K562 (cell line): ENCODE data around the gene PDE1C. TPM values are rescaled to one million over a fixed set of nuclear protein-coding genes. Genes with fewer than 3 reads are reported as not detected.

Experiments used
- ATAC-seq: fragments of 200-7000 bp; cut with Tn5 transposase; 3 replicates; pipeline ENCODE4 v1.9.1; 2020; ENCODE audit warnings: moderate library complexity
- BruUV-seq: library from RNA; stranded (reverse); fragments of 400-500 nt; replicated peaks from 2 replicates; lab custom pipeline; 2021; lab: Mats Ljungman, UMichigan
- CTCF ChIA-PET: fragments of 300-600 bp; formaldehyde crosslinking; extraction: SDS; loops from one replicate; lab custom pipeline; 2021; ENCODE audit warnings: low intra/inter-chr PET ratio; lab: Yijun Ruan, JAX
- POLR2A ChIA-PET: fragments of 300-600, 350-650 bp; sonication (Branson Sonifier 250); formaldehyde crosslinking; extraction: SDS; loops from one replicate; lab custom pipeline; 2021; ENCODE audit warnings: antibody characterized with exemption, inconsistent platforms; lab: Yijun Ruan, JAX
- DNase-seq, 4 experiments: peaks; one replicate each; pipeline versions ENCODE4 v3.0.0 to v3.0.0-alpha.2; 2011 to 2018; ENCODE audit warnings: low spot score in 3 of 4, mixed read lengths in 3 of 4; ENCODE audit errors: extremely low read depth in 1 of 4
- FAIRE-seq: peaks from 2 replicates; lab custom pipeline; 2011; peaks lifted over from hg19 to GRCh38; lab: Jason Lieb, UNC
- H2AFZ ChIP-seq: 2 replicates; pipeline ENCODE4 v1.6.0; 2011; ENCODE audit warnings: low read depth, low read length, control low read depth, inconsistent platforms
- H3K27ac ChIP-seq: fragments of 200-600 bp; 3 replicates; pipeline ENCODE4 v1.8.0; 2011; ENCODE audit warnings: low read depth, mild to moderate bottlenecking, control low read depth, inconsistent platforms, low read length, moderate library complexity, mixed read lengths; ENCODE audit errors: extremely low read depth
- H3K27me3 ChIP-seq, 2 experiments: fragments of 300-600 bp in 1 of 2; 2 replicates in 1 of 2; 3 replicates in 1 of 2; pipeline versions ENCODE4 v1.6.0 to v1.8.0; 2011; ENCODE audit warnings: inconsistent platforms in 2 of 2, low read length in 2 of 2, mild to moderate bottlenecking in 1 of 2, mixed read lengths in 1 of 2, moderate library complexity in 1 of 2; ENCODE audit not compliant: control insufficient read depth in 2 of 2, insufficient read depth in 2 of 2
- H3K36me3 ChIP-seq: fragments of 300-600 bp; 3 replicates; pipeline ENCODE4 v1.8.0; 2011; ENCODE audit warnings: mild to moderate bottlenecking, low read length, inconsistent platforms; ENCODE audit not compliant: control insufficient read depth, insufficient read depth
- H3K4me1 ChIP-seq, 2 experiments: fragments of 200-600 bp in 1 of 2; replicated peaks in 1 of 2; 2 replicates in 1 of 2; 3 replicates in 1 of 2; pipeline versions ENCODE4 v1.5.1 to v1.8.0; 2011; ENCODE audit warnings: inconsistent platforms in 2 of 2, low read length in 2 of 2, mild to moderate bottlenecking in 1 of 2, mixed read lengths in 1 of 2, moderate library complexity in 1 of 2; ENCODE audit not compliant: control insufficient read depth in 2 of 2, insufficient read depth in 2 of 2
- H3K4me2 ChIP-seq: 2 replicates; pipeline ENCODE4 v1.6.1; 2011; ENCODE audit warnings: low read length, control low read depth, inconsistent platforms, mixed read lengths; ENCODE audit not compliant: insufficient read depth
- H3K4me3 ChIP-seq: fragments of 200-600 bp; sonication (generic), shearing (Covaris generic); 2 replicates; pipeline ENCODE4 v1.5.1; 2016; ENCODE audit warnings: control low read depth, inconsistent platforms
- H3K79me2 ChIP-seq: fragments of 200-600 bp; 3 replicates; pipeline ENCODE4 v1.8.0; 2011; ENCODE audit warnings: low read length, inconsistent platforms; ENCODE audit not compliant: control insufficient read depth, insufficient read depth
- H3K9ac ChIP-seq, 2 experiments: 2 replicates each; pipeline versions ENCODE4 v1.6.0 to v1.6.1; 2011; ENCODE audit warnings: low read depth in 2 of 2, low read length in 2 of 2, control low read depth in 1 of 2, inconsistent platforms in 1 of 2, mild to moderate bottlenecking in 1 of 2, mixed read lengths in 1 of 2; ENCODE audit not compliant: insufficient read depth in 1 of 2
- H3K9me1 ChIP-seq: one replicate; pipeline ENCODE4 v1.6.0; 2011; ENCODE audit warnings: inconsistent platforms, mild to moderate bottlenecking, low read length, moderate library complexity; ENCODE audit not compliant: control insufficient read depth, insufficient read depth
- H3K9me3 ChIP-seq: replicated peaks from 2 replicates; pipeline ENCODE4 v1.5.1; 2011; ENCODE audit warnings: low read depth, low read length, inconsistent platforms; ENCODE audit not compliant: control insufficient read depth, insufficient read depth
- H4K20me1 ChIP-seq: replicated peaks from 2 replicates; pipeline ENCODE4 v1.6.1; 2011; ENCODE audit warnings: low read length, inconsistent platforms, mixed read lengths; ENCODE audit not compliant: control insufficient read depth, insufficient read depth
- CHD2 ChIP-seq: IDR thresholded peaks from 2 replicates; pipeline ENCODE4 v1.6.1; 2011; ENCODE audit warnings: low read depth, low read length
- KDM4B ChIP-seq, 2 experiments: fragments of 450-650 bp in 1 of 2; sonication (generic) in 1 of 2; IDR thresholded peaks; 2 replicates each; pipeline ENCODE4 v1.6.1; 2016 to 2017; ENCODE audit warnings: borderline replicate concordance in 2 of 2, antibody characterized with exemption in 1 of 2, low read depth in 1 of 2, mild to moderate bottlenecking in 1 of 2
- SMAD4 ChIP-seq: fragments of 250-450 bp; sonication (Bioruptor Pico); conservative IDR thresholded peaks from 2 replicates; pipeline ENCODE4 v1.8.0; 2021; ENCODE audit warnings: inconsistent platforms, mild to moderate bottlenecking, moderate library complexity
- in situ Hi-C: fragments of 300-500 bp; cut with MboI; formaldehyde crosslinking; loops from 4 replicates; pipeline ENCODE4 v1.15.0; 2018; ENCODE audit warnings: inconsistent platforms, mixed read lengths
- intact Hi-C: fragments of 100-400 bp; cut with micrococcal nuclease; formaldehyde crosslinking; loops from 2 replicates; pipeline ENCODE4 v1.14.2; 2022
- polyA plus RNA-seq, 8 experiments: library from polyadenylated mRNA; depleted of rRNA in 4 of 8; stranded (reverse) in 5 of 8; unstranded in 3 of 8; fragments of >200 nt; fragmentation: Nextera tagmentation in 2 of 8; fragmentation: Illumina TruSeq in 1 of 8; extraction: Ambion mirVana in 2 of 8; extraction: Trizol in 1 of 8; gene quantifications; 2 replicates each; pipeline versions ENCODE4 v1.2.1 to v1.2.3, GENCODE V29; 2011 to 2014; ENCODE audit warnings: inconsistent platforms in 1 of 8, missing spikeins in 1 of 8
- total RNA-seq, 7 experiments: library from RNA; depleted of rRNA in 6 of 7; stranded (reverse); fragments of >200 nt in 6 of 7; fragmentation: Illumina TruSeq in 2 of 7; extraction: Trizol in 2 of 7; gene quantifications; 2 replicates each; pipeline versions ENCODE4 v1.2.1 to v1.2.3, GENCODE V29; 2011 to 2021; ENCODE audit warnings: low replicate concordance in 1 of 7
- TF ChIP-seq, protein P1 (sequence below), 2 experiments: fragments of 450-650 bp in 1 of 2; IDR thresholded peaks; 2 replicates each; pipeline ENCODE4 v1.6.1; 2011 to 2017; ENCODE audit warnings: low read depth in 2 of 2, antibody characterized with exemption in 1 of 2, borderline replicate concordance in 1 of 2, low read length in 1 of 2, mild to moderate bottlenecking in 1 of 2, mixed read lengths in 1 of 2; ENCODE audit not compliant: control insufficient read depth in 1 of 2

Gene PDE1C
- total and polyA plus RNA-seq, 9 of the 15 experiments (the other 6 are each of a cell fraction or from before 2014, with no cell fraction given) = under 0.01 to 0.01 TPM; not detected in 7

DNA sequence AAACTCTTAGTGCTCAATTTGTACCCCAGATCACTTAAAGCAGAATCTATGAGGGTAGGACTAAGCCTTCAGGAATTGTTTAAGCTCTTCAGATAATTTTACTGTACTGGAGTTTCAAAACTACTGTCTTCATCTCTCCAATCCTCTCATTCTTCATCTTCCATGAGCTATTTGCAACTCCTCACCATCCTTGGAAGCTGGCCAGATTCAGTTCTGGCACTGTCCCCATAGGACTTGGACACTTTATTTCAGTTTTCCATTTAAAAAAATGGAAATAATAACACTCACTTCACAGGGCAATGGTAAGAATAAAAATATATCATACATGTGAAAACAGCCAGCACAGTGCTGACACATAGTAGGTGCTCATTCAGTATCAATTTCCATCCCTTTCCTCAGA is 308.6 kb downstream of the PDE1C start:
- Histone ChIP-seq H3K4me1 (no peaks in the 10 kb centered on the region), H2AFZ (no peak overlapping the region), H4K20me1 (no peaks in the 10 kb centered on the region), H3K27ac (no peak overlapping the region), H3K79me2 (no peaks in the 10 kb centered on the region), H3K27me3 (no peaks in the 10 kb centered on the region), H3K9ac (no peak overlapping the region)
- FAIRE-seq (no peak), DNase-seq (no peak), ATAC-seq (no peak)
- intact Hi-C loops (no loop called here), in situ Hi-C loops (no loop called here)
- BruUV-seq = no TSS peak
- TF ChIP-seq CHD2 (no peak), SMAD4 (CRISPR knock-in tag) (no peak), KDM4B (IDR thresholded peaks at IDR 0.05; ENCODE audit: borderline replicate concordance in 2 of 2, low read depth in 1 of 2) (no peak)
- TF ChIP-seq, protein P1, sequence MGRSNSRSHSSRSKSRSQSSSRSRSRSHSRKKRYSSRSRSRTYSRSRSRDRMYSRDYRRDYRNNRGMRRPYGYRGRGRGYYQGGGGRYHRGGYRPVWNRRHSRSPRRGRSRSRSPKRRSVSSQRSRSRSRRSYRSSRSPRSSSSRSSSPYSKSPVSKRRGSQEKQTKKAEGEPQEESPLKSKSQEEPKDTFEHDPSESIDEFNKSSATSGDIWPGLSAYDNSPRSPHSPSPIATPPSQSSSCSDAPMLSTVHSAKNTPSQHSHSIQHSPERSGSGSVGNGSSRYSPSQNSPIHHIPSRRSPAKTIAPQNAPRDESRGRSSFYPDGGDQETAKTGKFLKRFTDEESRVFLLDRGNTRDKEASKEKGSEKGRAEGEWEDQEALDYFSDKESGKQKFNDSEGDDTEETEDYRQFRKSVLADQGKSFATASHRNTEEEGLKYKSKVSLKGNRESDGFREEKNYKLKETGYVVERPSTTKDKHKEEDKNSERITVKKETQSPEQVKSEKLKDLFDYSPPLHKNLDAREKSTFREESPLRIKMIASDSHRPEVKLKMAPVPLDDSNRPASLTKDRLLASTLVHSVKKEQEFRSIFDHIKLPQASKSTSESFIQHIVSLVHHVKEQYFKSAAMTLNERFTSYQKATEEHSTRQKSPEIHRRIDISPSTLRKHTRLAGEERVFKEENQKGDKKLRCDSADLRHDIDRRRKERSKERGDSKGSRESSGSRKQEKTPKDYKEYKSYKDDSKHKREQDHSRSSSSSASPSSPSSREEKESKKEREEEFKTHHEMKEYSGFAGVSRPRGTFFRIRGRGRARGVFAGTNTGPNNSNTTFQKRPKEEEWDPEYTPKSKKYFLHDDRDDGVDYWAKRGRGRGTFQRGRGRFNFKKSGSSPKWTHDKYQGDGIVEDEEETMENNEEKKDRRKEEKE (IDR thresholded peaks at IDR 0.05; ENCODE audit: borderline replicate concordance in 1 of 2, control insufficient read depth in 1 of 2, low read depth in 2 of 2, low read length in 1 of 2) = no peak
- TF ChIP-seq, all 486 proteins: peak for 0
- H3K36me3 ChIP-seq = no peaks in the 10 kb centered on the region
- H3K4me3 ChIP-seq = no peak overlapping the region
- no peaks in the 10 kb centered on the region for H3K9me1 ChIP-seq
- H3K4me2 ChIP-seq = no peak overlapping the region
- POLR2A ChIA-PET = interaction anchor here (0.8 kb wide), 1 partner anchor 12 kb away, joined by 3 read pairs; no protein-coding TSS in a partner anchor
- H3K9me3 ChIP-seq = no peaks in the 10 kb centered on the region
- CTCF ChIA-PET = no interaction called here
